ENCODE data around the gene CCDC107.
"Not testable (repeated sequence)": the region's sequence is repeated elsewhere in the genome, so short reads cannot be mapped to it uniquely, and the experiment has no call there.

The CCDC107 gene

DNA sequence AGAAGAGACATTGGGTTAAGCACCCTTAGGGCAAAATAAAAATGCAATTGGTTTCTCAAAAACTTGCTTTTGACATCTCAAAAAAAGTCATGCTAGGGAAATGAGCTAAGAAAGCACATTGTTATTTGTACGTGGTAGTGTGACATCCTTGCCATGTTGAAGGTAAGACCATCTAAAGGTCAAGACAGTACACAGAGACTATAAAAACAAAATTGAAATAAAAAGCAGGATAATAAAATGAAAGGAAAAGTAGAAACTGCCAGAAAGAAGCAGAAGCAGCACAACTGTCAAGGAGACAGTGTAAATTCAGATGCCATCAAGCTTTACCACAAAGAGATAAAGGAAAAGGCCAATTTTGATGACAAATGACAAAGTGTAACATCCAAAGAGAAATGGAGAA is 18.9 kb upstream of the CCDC107 start:
- not testable (repeated sequence) for DNase-seq

- no peak for DNase-seq
These were observed 18.5 kb upstream of the CCDC107 start for GRCh38 chr9:35639631-35640030.

DNA sequence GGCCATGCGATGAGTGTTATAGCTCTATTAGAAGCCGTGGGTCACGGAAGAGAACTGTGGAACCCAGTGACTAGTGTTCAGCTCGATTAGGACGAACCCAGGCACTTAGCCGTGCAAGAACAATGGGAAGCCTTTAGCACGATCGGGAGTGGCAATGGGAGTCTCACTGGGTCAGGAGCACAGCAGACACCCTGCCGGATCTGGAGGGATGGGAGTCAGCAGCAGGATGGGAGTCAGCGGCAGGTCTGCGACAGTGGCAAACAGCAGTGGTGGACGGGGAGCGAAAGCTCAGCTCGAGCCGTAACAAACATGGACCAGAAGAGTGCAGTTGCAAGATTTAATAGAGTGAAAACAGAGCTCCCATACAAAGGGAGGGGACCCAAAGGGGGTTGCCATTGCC is 17.7 kb upstream of the CCDC107 start:
- not testable (repeated sequence) for DNase-seq

DNA sequence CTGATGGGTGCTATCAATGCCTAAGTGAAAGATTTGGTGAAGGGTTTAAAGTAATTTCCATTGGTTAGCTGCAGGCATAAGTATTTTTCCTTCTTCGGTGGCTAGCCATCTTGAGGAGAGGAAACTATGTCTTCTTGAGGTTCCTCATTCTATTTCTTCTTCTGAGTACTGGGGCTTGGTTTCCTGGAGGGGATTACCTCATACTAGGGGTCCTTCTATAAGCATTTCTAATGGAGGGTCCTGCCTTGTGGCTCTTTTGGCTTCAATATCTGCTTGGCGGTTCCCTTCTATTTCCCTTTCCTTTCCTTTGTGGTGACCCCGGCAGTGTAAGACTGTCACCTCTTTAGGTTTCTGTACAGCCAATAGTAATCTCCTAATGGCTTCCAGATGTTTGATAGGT is 16.6 kb upstream of the CCDC107 start:
- DNase-seq: not testable (repeated sequence)

- no peak for DNase-seq
These were observed 15.0 kb upstream of the CCDC107 start for GRCh38 chr9:35643046-35643445.

DNA sequence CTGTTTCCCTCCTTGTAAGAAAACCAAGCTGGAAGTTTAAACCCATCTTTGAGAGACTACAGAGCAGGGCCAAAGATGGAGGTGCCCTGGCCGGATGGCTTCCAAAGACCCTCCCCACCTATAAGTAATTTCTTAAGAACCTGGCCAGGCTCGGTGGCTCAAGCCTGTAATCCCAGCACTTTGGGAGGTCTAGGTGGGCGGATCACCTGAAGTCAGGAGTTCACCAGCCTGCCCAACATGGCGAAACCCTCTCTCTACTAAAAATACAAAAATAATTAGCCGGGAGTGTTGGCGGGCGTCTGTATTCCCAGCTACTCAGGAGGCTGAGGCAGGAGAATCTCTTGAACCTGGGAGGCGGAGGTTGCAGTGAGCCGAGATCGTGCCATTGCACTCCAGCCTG is 12.4 kb upstream of the CCDC107 start:
- not testable (repeated sequence) for DNase-seq

DNA sequence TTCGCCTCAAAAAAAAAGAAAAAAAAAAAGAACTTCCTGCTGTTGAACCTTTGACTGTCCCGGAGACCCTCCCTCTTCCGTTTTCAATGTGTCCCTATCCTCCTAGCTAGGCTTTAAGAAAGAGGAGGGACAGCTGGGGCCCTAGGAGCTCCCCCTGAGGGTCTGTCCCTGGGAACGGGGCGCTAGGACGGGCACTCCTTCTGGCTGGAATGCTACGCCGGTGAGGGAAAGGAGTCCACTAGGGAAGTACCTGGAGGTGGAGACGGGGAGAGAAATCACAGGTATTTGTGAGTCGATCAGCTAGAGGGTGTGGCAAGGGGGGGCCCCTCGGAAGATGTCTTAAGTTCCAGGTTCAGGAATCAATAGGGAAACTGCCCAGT is 11.9 kb upstream of the CCDC107 start:
- DNase-seq: no peak

GRCh38 chr9:35646533-35647265 is 11.4 kb upstream of the CCDC107 start:
- DNase-seq: peak; percentile 92

- DNase-seq: no peak
These were observed 8.4 kb upstream of the CCDC107 start for GRCh38 chr9:35649431-35650340.

DNA sequence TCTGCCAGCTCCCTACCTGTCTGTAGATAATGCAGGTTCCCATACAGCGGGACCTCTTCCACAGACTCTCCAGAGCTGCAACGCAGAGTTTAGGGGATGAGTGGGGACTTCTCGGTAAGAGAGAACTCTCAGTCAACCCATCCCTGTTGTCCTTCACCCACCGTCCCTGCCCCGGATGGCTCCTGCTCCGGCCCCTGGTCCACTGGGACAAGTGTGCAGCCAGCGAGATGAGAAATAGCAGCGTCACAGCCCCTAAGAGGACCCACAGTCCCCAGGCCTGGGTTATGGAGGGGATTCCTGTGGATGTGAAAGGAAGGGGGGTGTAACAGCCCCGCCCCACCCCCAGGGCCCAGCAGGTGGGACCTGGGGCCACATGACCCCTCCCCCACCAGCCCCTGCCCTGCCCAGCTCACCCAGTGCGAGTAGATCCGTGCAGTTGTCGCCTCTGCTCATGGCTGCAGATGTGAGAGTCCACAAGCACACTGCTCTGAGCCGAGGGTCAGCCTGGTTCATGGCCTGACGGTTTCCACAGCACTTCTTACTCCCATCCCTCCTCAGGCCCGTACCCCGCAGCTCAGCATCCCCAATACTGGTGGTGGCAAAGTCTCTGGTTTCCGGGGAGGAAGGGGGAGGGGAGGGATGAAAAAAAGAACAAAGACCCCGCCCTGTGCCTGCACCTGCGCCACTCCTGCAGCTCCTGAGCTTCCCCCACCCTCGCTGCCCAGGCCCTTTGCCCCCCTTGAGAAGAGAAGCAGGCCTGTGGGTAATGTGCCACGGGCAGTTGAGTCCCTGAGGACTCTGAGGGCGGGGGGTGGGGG is 7.5 kb upstream of the CCDC107 start, which contains the start of gene SIT1:
SIT1 (minus strand) TSS at position 591 of the 818 bp plus-strand sequence; CDS start at position 513, 78 bp downstream.
- no peak for DNase-seq

- no peak for DNase-seq
These were observed 5.9 kb upstream of the CCDC107 start for GRCh38 chr9:35651956-35652828.

DNA sequence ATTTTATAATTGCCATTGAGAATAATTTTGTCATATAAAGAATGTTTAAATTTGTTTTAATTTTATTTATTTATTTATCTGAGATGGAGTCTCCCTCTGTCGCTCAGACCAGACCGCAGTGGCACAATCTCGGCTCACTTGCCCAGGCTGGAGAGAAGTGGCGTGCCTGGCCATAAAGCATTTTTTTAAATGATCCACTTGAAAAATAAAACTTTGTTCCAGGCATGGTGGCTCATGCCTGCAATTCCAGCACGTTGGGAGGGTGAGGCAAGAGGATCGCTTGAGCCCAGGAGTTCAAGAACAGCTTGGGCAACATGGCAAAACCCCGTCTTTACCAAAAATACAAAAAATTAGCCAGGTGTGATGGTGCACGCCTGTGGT is 5.3 kb upstream of the CCDC107 start:
- DNase-seq: no peak

GRCh38 chr9:35653611-35654010 is 4.5 kb upstream of the CCDC107 start:
- no peak for DNase-seq

- no peak for DNase-seq
These were observed 1.7 kb upstream of the CCDC107 start for GRCh38 chr9:35656348-35656747.

- DNase-seq: no peak
These were observed 1.1 kb upstream of the CCDC107 start for GRCh38 chr9:35656831-35657545.

DNA sequence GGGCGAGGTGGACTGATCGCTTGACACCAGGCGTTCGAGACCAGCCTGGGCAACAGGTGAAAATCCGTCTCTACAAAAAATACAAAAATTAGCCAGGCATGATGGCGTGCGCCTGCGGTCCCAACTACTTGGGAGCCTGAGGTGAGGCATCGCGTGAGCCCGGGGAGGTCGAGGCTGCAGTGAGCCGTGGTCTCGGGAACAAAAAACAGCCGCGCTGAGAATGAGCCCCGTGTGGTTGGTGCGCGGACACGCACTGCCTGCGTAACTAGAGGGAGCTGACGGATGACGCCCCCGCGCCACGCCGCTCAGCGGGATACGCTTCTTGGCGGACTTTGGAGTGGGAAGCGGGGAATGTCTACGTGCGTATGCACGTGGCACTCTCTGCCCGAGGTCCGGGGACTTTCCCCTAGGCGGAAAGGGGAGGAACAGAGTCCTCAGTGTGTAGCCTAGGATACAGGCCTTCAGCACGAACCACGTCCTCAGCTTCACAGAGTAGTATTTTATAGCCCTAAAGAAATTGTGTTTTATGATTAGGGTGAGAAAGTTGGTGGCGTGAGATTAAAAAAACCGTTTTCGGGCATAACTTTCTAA is 451 bp upstream of the CCDC107 start, which contains the start of gene RMRP:
RMRP (minus strand) TSS at position 474 of the 591 bp plus-strand sequence.
- peak; percentile 91 for DNase-seq

- DNase-seq: no peak
These were observed 802 bp downstream of the CCDC107 start for GRCh38 chr9:35658968-35659220.

GRCh38 chr9:35659340-35659739 is 1.2 kb downstream of the CCDC107 start:
- DNase-seq: no peak

DNA sequence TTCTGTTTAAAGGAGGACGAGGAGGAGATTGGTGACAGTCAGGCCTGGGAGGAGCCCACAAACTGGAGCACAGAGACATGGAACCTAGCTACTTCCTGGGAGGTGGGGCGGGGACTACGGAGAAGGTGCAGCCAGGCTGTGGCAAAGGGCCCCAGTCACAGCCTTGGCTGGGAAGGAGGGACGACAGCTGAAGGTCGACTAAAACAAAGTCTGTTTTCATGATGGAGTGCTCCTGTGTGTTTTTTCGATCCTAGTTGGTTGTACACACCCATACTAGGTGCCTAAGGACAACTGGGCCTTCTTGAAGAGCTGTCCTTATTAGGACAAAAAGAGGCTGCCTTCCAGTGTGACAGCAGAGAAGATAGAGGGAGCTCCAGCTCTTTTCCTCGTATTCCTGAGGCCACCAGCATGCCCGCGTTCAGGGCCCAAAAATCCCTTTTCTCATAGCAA is 2.9 kb downstream of the CCDC107 start:
- no peak for DNase-seq

DNA sequence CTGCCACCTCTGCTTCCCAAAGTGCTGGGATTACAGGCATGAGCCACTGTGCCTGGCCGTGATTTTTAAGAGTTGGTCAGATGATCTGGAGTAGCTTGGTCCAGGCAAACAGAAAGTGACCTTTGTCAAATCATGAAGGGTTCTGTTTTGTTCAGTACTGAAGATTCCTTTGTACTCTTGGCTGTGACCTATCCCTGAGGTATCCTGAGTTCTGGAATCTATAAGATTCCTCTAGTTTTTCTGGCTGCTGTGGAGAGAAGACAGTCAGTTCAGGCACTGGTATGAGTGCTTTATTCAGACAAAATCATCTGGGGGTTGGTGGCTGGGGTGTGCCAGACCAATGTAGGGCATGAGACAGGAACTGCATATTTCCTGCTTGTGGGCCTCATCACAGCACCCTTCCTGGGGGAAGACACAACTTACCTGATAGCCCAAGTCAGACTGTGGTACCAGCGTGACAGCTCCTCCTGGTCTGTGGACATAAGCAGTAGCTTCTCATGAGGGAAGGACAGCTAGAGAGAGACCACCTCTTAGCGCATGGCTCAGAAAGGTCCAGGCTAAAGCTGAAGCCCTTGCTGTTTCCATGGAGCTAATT is 3.8 kb downstream of the CCDC107 start:
- no peak for DNase-seq

DNA sequence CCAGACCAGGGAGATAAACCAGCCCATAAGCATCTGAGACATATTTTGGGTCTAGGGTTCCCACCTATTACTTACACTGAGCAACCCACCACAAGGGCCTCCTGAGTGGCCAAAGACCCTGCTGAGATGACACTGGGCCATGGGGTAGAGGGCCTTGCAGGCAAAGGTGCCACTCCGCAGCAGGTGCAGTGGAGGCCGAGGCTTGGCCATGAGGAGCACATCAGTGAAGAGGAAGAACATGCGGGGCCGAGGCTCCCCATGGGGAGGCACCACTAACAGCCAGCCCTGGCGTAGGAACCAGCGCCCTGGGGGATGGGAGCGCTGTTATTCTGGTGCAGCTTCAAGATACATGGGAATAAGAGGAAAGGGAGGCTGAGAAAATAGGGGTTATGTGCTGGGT is 4.3 kb downstream of the CCDC107 start:
- no peak for DNase-seq

Data from activated CD8-positive, alpha-beta memory T cell treated with anti-CD3 and anti-CD28 coated beads, Interleukin-2, amount 50 U/mL, for 4 hours (primary cell).